Right lung (tissue), 5 donors: Measurements from ENCODE around the gene GALNT16. TPM values are rescaled to one million over a fixed set of nuclear protein-coding genes. Genes with fewer than 3 reads are reported as not detected.

Experiments used
- DNase-seq, 2 donors: peaks; one replicate each; pipeline ENCODE4 v3.0.0-alpha.2; 2013
- polyA plus RNA-seq, 5 donors: library from polyadenylated mRNA; unstranded; fragments of 120-200 nt; gene quantifications; one replicate each; pipeline versions ENCODE4 v1.2.1 to v1.2.3, GENCODE V29; 2013; ENCODE audit warnings: inconsistent platforms in 1 of 5, low replicate concordance in 1 of 5; ENCODE audit not compliant: insufficient read length in 5 of 5, insufficient read depth in 1 of 5

Gene GALNT16
- polyA plus RNA-seq, 5 donors, result 3.5 to 5.0 (median 4.4) TPM

- no peak for DNase-seq
These were observed 144.9 kb downstream of the GALNT16 start for GRCh38 chr14:69404883-69405282.

GRCh38 chr14:69405762-69406161 lies 145.8 kb downstream of the GALNT16 start:
- DNase-seq, result no peak

Other genes starting within 250 kb of the GALNT16 start
- 10 to 100 TPM; 54.7 to 68.0 (median 59.2) TPM for gene DCAF5, start 107.0 kb upstream of the GALNT16 start, polyA plus RNA-seq
- gene EXD2, start 68.7 kb upstream of the GALNT16 start, polyA plus RNA-seq, result 10 to 100 TPM; 28.0 to 40.5 (median 33.6) TPM
- 100 to 1,000 TPM; 281 to 345 (median 290) TPM for gene ERH, start 138.1 kb downstream of the GALNT16 start, polyA plus RNA-seq
- 10 to 100 TPM; 55.4 to 71.2 (median 70.4) TPM for gene SLC39A9, start 138.5 kb downstream of the GALNT16 start, polyA plus RNA-seq
- under 1 TPM; 0.19 to 0.29 (median 0.23) TPM for gene PLEKHD1, start 224.6 kb downstream of the GALNT16 start, polyA plus RNA-seq